HT-29 (cell line): ENCODE data around the gene LITAF. TPM values are rescaled to one million over a fixed set of nuclear protein-coding genes. Genes with fewer than 3 reads are reported as not detected.

ENCODE experiments used
- total RNA-seq: library from RNA; depleted of rRNA; stranded (reverse); fragments of >200 nt; shearing (Covaris generic); gene quantifications from 2 replicates; pipeline ENCODE4 v1.2.3, GENCODE V29; 2014; rRNA removed

Gene LITAF
- total RNA-seq, 1 experiment from 2014 or later = 128 TPM

Other genes with a start within 250 kb of the LITAF start
- 15.8 and 20.9 TPM in 2 replicates for gene RMI2, start 241.5 kb downstream of the LITAF start, total RNA-seq
- 13.3 and 13.4 TPM in 2 replicates for gene SNN, start 81.5 kb upstream of the LITAF start, total RNA-seq
- gene TXNDC11, start 155.9 kb upstream of the LITAF start, total RNA-seq = 43.2 and 49.3 TPM in 2 replicates
- 11.4 and 14.2 TPM in 2 replicates for gene ZC3H7A, start 210.3 kb upstream of the LITAF start, total RNA-seq